ENCODE measurements around the gene SMIM20.
A peak's percentile ranks its signal among the peaks of the same experiment; 100 is the strongest.
"Not testable (repeated sequence)": the region's sequence is repeated elsewhere in the genome, so short reads cannot be mapped to it uniquely, and the experiment has no call there.

Gene SMIM20

DNA sequence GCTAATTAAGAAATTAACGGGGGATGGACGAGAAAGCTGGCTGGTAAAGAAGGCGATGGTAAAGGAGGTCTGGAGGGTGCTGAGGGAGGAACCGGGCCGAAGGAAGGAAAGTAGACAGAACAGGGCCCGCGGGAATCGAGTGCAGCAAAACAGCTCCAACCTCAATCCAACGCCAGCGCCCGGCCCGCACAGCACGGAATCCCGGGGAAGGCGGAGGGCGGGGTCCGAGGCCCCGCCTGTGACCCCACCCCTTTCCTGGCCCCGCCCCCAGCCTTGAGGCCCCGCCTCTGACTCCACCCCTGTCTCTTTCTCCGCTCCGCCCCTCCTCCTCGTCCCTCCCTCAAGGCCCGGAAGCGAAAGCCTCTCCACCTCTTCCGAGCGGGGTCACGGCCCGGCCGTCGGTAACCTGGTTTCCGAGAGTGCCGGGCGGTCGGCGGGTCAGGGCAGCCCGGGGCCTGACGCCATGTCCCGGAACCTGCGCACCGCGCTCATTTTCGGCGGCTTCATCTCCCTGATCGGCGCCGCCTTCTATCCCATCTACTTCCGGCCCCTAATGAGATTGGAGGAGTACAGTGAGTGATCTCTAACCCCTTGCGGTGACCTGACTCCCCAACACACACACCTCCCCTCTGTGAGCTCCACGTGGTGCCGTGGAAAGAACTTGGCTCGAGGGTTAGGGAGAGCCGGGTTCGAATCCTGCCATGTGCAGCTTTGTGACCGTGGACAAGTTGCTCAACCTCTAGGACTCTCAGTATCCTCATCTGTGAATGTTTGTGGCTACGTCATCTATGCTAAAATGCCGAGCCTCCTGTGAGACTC is at the start of gene SMIM20:
TSS of gene SMIM20 (plus strand) at position 370 of the 819 bp plus-strand sequence. CDS start at position 464, 94 bp downstream.
- DNase-seq (ENCODE audit: low read depth in 2 of 2): peak; percentile 82 to 84

DNA sequence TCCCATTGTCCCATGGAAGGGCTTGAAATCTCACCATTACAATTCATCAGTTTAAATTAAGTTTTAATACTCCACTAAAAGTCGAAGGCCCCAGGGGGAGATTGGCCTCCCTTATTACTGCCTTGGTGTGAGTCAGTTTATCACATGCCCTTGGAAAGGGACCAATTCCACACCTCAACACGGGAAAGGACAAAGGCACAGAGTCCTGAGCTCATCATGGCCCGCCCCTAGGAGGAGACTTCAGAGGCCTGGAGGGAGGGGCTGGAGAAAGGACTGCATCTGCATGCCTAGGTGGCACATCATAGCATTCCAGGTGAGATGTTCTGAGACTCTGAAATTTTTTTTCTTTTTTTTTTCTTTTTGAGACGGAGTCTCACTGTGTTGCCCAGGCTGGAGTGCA is 48.4 kb upstream of the SMIM20 start:
- DNase-seq (ENCODE audit: low read depth in 2 of 2): no peak

DNA sequence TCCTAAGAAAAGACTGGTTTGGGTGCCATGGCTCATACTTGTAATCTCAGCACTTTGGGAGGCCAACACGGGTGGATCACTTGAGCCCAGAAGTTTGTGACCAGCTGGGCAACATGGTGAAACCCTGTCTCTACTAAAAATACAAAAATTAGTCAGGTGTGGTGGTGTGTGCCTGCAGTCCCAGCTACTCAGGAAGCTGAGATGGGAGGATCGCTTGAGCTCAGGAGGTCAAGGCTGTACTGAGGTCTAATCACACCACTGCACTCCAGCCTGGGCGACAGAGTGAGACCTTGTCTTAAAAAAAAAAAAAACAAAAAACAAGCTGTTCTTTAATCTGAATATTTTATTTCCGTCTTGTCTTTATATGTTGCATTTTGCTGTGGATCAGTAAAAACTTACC is 47.6 kb upstream of the SMIM20 start:
- not testable (repeated sequence) for DNase-seq (ENCODE audit: low read depth in 2 of 2)

DNA sequence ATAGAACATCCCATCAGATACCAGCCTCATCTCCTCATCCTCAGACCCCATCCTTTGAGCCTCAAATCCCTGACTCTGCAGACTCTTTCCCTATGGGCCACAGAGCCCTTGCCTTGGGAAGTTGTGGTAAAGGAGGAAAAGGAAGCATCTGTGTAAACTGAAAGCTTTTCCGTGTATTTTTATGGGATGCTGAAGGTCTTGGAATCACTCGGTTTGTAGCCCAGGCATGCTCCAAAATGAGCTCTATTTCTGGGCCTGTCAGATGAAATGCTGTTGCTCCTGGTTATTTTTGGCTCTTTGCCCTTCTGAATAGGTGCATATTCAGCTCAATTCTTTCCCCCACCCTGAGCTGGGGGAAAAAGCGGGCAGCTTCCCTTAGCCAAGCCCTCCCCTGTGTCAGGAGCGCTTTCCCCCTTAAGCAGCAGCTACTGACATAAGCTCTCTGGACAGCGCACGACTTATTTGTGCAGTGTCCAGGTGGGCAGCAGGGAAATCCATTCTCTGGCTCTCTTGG is 46.2 kb upstream of the SMIM20 start:
- DNase-seq (ENCODE audit: low read depth in 2 of 2): no peak

DNA sequence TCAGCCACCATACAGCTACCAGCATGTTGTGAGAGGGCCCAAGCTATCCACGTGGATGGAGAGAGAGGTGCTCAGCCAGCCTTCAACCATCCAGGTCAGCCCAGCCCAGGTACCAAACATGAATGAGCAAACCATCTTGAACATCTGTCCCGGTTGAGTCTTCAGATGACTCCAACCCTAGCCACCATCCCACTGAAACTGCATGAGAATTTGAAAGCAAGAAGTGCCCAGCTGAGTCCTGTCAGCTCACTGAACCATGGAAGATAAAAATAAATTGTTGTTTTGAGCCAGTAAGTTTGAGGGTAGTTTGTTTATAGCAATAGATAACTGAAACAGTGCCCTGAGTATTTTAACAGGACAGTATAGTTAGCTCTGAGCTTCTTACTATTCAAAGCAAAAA is 43.9 kb upstream of the SMIM20 start:
- DNase-seq (ENCODE audit: low read depth in 2 of 2): no peak

DNA sequence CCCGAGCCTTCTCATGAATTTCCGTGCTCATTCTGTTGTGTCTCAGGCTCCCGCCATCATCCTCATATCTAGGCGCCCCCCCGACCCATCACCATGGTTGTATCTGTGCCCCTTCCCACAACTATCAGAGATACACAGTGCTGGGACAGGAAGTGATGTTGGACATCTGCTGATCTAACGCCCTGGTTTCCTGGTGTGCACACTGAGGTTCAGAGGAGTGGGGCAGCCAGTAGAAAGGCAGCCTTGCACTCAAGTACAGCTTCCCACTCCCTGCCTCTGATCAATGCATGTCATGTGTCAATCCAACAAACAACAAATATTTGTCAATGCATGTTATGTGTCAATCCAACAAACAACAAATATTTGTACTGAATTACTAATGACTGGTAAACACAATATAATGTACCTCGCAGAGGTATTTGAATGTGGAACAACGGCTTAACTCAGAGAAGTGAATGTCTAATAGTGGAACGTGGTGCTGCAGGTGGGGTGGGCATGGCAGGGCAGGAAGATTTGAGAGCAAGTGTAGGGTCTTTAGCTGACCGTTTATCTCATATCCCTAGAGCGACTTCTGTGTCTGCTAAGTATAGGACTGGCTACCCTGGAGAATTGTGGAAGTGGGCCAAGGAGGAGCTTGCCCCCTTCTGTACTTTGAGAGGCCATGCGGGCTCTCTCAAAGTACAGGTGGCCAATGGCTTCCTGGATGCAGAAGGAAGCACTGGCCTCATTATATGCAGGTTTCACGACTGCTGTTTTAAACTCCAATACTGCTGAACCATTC is 41.0 kb upstream of the SMIM20 start:
- no peak for DNase-seq (ENCODE audit: low read depth in 2 of 2)

DNA sequence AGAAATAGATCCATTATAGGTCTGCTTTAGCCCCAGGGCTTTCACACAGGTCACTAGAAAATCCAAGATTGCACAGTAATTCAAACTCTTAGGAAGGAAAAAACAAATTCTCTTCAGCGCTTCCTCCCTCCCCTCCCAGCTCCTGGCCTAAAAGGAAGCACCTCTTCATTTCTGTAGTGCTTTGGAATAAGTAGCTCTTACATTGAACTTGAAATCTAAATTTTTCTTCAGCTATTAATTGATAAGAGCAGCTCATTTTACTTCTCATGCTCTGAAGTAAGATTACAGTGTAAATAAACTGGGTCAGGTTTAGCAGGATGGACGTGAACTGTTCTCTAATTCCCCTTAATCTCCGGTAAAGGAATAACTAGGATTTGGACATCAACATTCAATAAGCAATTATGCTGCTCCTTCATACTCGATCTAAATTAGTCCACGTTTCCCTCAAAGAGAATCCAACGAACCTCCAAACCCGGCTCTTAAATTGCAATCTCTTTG is 40.3 kb upstream of the SMIM20 start:
- DNase-seq (ENCODE audit: low read depth in 2 of 2): no peak

DNA sequence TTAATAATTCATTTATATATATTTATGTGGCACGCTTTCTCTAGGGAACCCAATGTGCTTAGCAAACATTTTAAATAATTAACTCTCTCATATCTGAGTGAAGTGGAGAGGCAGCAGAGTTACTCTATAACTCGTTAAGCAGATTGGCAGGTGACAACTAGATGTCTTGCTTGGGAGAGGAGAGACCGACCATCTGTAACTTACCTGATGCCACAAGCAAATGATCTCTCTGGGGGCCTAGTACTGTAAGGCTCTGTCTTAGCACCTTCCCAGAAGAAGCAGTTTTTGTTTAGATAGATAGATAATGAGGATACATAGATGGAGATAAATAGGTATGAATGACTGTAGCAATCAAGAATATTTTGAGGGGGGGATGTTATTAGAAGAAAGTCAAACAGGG is 39.4 kb upstream of the SMIM20 start:
- DNase-seq (ENCODE audit: low read depth in 2 of 2): no peak

DNA sequence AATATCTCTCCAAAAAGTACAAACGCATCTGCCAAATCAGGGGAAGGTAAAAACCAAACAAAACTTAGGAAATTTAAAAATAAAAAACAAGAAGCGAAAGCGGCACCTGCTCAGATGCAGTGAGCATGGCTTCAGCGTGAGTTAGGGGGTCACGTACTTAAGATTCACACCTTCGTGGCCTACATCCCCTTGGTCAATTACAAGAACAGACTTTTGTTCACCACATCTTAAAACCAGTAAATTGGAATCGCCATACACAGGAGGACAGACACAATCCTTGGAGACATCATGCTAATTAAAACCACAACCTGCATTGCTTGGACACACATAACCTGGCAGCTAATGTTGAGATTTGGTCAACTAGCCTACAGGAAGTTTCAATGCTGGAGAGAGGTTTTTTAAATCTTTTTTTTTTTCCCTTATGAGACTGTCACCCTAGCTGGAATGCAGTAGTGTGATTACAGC is 38.7 kb upstream of the SMIM20 start:
- DNase-seq (ENCODE audit: low read depth in 2 of 2): no peak

DNA sequence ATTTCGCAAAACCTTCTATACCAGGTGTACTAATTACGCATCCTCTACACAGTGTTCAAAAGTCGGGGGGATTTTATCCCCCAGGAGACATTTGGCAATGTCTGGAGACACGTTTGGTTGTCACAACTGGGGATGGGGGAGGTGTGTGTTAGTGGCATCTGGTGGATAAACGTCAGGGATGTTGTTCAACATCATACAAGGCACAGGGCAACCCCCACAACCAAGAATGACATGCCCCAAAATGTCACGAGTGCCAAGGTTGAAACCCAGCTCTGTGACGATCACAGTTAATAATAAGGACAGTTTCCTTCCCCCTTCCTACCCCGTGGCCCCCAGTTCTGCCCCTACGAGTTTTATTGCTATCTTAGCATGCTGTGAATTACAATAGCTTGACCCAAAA is 35.3 kb upstream of the SMIM20 start:
- no peak for DNase-seq (ENCODE audit: low read depth in 2 of 2)

DNA sequence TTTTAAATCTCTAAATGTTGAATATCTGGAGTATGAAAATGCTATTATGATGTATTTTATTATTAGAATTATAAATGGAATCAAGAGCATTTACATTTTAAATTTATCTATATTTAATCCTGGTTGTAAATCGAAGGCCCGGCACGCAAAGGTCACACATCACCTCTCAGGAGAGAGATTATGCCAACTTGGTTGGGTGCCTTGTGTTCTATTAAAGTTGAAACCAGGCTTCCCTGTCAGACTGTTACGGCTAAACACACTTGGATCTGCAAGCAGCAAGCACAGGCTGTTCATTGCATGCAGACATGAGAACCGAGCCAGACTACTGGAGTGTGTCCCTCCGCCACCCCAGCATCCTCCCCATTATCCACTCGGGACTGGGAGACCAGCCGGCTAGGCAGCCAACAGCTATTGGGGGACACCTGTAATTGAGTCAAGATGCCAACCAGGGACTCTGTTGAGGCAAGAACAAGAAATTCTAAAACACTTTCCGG is 34.9 kb upstream of the SMIM20 start:
- no peak for DNase-seq (ENCODE audit: low read depth in 2 of 2)

DNA sequence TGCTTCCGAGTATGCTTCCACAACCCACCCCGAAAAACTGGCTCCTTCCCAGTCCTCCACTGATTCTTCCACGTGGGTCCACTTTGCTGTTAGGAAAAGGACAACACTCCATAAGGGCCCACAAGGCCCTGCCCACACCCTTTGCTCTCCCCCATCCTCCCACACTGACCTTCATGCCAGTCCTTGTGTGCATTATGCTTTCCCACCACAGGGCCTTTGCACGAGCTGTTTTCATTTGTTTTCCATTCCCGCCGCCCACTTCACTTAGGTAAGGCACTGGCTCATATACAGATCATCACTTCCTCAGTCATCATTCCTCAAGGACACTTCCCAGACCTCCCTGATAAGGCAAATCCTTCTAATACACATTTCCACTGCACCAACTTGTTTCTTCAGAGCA is 34.4 kb upstream of the SMIM20 start:
- no peak for DNase-seq (ENCODE audit: low read depth in 2 of 2)

DNA sequence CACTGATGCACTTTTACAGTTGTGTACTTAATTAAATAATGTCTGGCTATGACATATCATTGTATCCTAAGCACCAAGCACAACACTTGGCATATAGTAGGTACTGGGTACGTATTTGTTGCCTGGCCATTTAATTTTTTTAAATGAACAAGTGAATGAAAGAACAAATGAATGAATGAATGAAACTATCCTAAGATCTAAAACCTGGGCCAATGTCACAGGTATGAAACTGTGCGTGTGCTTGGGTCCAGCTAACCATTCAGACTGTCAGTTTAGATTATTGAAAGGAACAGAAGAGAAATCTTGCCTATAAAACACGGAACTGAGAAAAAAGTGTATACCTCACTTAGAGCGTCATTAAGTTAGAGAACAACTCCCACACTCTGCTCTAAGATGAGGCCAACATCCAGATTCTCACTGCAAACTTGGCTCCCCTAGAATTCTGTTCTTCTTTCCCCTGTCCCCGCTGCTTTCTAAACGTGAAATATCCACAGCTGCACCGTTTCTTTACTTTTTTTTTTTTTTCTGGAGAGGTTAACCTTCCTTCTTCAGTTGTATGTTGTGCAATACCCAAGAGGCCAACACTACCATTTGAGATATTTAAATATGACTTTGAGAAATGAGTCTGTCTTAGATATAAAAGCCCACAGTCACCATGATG is 33.9 kb upstream of the SMIM20 start:
- no peak for DNase-seq (ENCODE audit: low read depth in 2 of 2)

DNA sequence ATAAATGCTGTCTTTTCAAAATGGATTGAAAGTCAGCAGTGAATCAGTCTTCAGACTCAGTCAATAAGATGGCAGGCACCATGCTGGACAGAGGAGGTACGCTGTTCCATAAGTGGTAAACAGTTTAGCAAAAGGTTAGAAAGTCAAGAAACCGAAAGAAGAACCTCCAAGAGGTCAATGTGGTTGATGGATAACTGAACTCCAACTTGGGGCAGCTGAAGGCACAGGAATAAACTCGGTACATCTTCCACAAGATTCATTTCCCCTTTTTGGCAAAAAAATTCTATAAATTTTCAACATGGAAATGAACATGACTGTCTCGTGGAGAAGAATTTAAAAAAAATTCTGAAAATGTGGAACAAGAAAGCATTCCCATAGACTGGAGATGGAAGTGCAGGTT is 32.8 kb upstream of the SMIM20 start:
- no peak for DNase-seq (ENCODE audit: low read depth in 2 of 2)

DNA sequence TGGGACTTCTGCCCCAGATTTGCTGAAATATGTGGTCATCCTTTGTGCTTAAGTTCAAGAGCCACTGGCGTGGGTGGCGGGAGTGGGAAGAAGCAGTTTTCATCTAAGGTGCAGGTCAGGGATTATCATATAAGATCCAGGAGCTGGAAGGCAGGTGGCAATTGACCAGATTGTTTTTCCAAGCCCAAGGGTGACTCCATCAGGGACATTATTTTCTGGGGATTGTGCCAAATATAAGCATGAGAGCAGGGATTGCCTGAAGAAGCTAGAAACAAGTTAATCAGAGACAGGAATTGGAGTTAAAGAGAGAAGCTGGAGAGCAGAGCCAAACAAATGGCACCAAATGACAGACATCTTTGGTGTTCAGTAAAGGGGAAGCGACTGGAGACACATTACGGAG is 31.8 kb upstream of the SMIM20 start:
- no peak for DNase-seq (ENCODE audit: low read depth in 2 of 2)

DNA sequence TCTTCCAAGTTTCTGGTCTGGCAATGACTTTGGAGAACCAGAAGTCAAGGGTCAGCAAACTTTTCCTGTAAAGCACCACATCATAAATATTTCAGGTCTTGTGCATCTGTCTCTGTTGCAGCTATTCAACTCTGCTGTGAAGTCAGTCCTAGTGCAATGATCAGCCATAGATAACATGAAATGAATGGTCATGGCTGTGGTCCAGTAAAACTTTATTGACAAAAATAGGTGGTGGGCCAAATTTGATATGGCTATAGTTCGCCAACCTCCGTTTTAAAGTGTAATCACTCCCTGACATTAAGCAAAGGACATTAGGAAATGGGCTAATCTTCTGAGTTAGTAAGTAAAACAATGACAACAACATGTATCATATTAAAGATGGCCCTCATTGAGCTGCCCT is 30.5 kb upstream of the SMIM20 start:
- no peak for DNase-seq (ENCODE audit: low read depth in 2 of 2)

DNA sequence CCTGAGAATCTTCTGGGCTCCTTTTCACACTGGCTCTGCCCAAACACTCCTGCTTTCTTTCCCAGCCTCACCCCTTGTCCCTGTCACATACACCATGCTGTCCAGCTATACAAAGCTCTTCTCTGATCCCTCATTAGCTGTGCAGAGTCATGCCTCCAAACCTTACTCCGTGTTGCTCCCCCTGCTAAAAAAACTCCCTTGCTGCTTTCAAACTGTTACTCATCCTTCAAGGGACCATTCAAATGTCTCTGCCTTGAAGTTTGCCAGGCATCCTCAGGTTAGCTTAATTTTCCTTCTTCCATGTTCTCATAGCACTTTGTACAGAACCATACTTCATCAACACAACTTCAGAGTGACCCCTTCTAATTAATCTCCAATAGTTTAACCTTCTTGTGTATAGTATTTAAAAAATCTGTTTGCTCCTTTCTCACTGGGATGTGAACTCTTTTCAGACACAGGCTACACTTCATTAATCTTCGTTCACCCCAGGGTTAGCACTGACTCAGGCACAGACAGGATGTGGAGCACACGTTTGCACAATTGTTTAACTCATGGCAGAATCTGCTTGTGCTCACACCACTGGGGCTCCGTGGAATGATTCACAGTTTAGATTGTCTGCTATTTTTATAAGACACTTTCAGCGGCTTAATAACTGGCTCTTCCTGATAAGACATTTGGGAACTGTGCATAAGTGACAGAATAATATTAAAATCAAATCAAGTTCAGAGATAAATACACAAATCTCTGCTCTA is 29.8 kb upstream of the SMIM20 start:
- DNase-seq (ENCODE audit: low read depth in 2 of 2): no peak

DNA sequence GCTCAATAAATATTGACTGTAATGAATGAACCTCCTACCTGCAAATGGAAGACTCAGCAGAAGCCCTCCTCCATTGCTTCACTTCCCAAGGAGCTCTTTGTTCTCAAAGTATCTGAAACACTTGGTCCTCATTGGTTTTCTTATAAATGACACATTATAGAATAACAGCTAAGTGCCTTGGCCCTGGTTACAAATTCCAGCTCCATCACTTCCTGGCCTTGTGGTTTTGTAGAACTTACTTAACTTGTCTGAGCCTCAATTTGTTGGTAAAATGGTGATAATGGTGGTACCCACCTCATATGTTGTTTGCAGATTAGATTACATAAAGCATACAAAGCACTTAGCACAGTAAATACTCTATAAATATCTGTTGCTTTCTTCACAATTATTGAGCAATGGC is 25.2 kb upstream of the SMIM20 start:
- DNase-seq (ENCODE audit: low read depth in 2 of 2): no peak

DNA sequence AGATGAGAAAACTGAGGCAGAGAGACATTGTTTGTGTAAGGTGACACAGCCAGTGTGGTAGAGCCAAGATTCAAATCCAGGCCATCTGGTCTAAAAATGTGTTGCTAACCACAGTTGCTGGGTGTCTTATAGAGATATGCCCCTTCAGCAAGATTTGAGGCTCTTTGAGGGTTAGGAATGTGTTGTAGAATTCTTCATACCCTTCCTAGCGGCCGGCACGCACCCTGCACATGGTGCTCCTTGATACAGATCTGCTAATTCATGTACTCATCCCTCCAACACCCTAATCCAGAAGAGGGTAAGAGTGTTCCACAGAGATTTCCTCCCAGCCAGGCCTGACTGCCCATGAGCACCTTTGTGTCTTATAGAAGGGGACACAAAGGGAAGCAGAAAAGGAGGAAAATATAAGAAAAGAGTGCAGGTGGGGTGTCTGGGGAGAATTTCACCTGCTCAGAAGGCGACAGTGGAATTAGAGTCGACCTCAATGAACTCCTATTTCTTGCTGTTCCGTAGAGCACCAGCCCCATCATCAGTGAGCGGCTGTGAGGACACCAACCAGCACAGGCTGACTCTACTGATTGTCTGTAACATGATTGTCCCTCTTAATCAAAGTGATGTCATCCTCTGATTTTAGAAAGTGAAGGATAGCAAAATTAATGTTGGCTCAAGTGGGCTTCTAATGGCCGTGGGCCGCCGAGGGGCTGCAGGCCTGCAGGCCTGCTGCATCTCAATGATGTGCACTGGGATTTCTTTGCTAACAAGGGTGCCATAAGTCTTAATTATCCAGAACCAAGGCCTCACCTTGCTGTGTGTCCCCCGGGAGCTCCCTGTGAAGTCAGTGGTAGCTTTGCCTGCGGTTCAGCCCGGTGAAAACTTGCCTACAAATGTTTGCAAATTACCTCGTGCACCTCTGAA is 24.2 kb upstream of the SMIM20 start:
- no peak for DNase-seq (ENCODE audit: low read depth in 2 of 2)
